HG03378 (cell line): ENCODE results near the gene SYT1.
A peak's percentile ranks its signal among the peaks of the same experiment; 100 is the strongest.

Source experiments
- ATAC-seq: cut with Tn5 transposase; IDR thresholded peaks from one replicate; pipeline ENCODE4 v1.9.1; 2021; ENCODE audit warnings: mild to moderate bottlenecking, moderate library complexity; ENCODE audit not compliant: unreplicated experiment

SYT1 gene

GRCh38 chr12:79125358-79125757, 260.8 kb downstream of the SYT1 start:
- ATAC-seq: no peak

GRCh38 chr12:79127271-79127751, 262.7 kb downstream of the SYT1 start:
- peak; percentile 98 for ATAC-seq

- ATAC-seq: no peak
Measured at GRCh38 chr12:79128956-79129355, 264.4 kb downstream of the SYT1 start.

GRCh38 chr12:79138872-79139271, 274.3 kb downstream of the SYT1 start:
- ATAC-seq: no peak

GRCh38 chr12:79140711-79141110, 276.1 kb downstream of the SYT1 start:
- no peak for ATAC-seq

- ATAC-seq: no peak
Measured at GRCh38 chr12:79141776-79142175, 277.2 kb downstream of the SYT1 start.

- no peak for ATAC-seq
Measured at GRCh38 chr12:79143803-79144202, 279.2 kb downstream of the SYT1 start.

- no peak for ATAC-seq
Measured at GRCh38 chr12:79151956-79152355, 287.4 kb downstream of the SYT1 start.

- no peak for ATAC-seq
Measured at GRCh38 chr12:79155683-79156082, 291.1 kb downstream of the SYT1 start.

- no peak for ATAC-seq
Measured at GRCh38 chr12:79156846-79157463, 292.4 kb downstream of the SYT1 start.

- no peak for ATAC-seq
Measured at GRCh38 chr12:79161249-79161934, 296.8 kb downstream of the SYT1 start.

DNA sequence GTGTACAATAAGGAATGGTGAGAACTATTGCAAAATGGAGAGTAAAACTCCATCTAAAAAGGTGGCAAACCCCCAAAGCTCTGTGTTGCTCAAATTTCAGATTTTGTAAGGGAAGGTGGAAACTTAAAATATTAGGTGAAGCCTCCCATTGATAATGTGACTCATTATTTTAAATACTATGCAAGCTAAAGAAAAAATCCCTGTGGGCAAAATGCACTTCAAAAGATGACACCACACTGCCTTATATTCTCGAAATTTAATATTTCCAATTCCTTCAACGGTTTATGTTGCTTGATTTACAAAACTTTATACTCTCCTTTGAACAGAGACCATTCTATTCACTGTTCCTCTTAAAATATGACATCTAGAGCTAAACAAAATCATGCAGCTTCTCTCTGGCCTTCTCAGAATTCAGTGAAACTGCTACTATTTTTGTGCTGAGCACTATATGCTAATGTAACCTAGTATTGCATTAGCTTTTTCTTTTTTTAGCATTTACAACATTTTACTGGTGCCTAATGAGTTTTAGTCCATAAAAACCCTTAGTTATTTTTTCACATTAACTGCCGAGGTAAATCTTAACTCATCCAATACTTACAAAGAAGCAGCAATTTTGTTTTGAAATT, 297.7 kb downstream of the SYT1 start:
- no peak for ATAC-seq

DNA sequence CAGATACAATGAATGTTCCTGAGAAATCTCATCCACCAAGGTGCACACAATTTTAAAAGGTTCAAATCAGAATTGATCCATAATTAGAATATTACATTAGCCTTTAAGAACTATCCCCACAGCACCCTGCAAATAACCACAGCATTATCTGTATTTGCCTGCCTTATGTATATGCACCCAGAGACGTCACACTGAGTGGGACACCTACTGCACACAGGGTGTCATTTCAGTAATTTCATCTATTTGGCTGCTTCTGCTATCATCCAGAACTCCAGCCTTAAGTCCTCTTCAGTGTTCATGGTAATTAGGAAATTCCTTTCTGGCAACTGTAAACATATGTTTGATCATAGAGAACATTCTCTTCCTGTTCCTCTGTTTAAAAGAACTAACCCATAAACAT, 298.4 kb downstream of the SYT1 start:
- no peak for ATAC-seq

GRCh38 chr12:79164890-79165289, 300.3 kb downstream of the SYT1 start:
- no peak for ATAC-seq

GRCh38 chr12:79168687-79169086, 304.1 kb downstream of the SYT1 start:
- no peak for ATAC-seq

GRCh38 chr12:79174626-79175025, 310.1 kb downstream of the SYT1 start:
- peak; percentile 81 for ATAC-seq

DNA sequence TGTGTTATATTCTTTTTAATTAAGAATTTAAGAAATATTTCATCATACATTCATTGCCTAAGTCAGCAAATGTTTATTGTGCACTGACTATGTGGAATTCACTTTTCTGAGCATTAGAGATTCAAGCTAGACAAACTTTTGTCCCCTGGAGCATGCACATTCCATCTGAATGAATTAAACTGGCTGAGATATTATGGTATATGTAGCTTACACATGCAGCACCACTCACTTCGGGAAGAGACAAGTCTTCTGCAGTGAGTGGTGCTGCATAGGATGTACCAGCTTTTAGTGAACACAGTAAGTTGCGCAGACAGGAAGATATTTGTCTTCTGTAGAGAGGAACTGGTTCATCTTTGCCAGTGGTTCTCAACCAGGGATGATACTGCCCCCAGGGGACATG, 318.4 kb downstream of the SYT1 start:
- no peak for ATAC-seq

- no peak for ATAC-seq
Measured at GRCh38 chr12:79183926-79184325, 319.4 kb downstream of the SYT1 start.

DNA sequence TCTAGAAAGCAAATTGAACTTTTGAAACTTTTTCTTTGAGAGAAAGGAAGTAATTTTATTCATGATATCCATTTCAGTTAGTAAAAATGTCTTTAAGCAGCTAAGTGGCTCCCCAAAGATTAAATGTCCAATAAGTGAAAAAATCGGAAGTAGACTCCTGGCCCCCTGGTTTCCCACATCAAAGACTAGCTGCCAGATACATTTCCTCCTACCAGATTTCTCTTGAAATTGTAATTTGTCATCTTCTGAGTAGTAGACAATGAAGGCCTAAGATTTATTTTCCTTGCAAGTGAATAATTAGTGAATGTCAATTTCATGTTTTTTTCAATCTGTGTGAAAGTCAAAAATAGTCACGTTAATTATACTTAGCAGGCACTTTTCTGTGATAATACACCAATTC, 321.9 kb downstream of the SYT1 start:
- no peak for ATAC-seq

DNA sequence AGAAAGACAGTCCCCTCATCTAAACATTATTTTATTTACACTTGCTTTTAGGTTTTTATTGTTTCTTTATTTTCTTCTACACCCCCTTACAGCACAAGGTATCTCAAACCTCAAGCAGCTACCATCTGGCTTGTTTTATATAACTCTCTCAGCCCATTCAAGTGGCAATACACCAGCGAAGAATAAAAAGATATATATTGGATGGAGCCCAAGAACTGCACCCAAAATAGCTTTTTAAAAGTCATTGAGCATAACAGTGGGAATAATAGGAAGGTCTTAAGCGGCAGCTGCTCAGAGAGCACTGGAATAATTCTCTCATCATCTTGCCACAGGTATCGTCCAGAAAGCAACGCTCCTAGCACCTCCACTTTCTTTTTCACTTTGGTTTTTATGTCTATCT, 322.5 kb downstream of the SYT1 start:
- ATAC-seq: no peak

GRCh38 chr12:79191391-79191790, 326.8 kb downstream of the SYT1 start:
- no peak for ATAC-seq

DNA sequence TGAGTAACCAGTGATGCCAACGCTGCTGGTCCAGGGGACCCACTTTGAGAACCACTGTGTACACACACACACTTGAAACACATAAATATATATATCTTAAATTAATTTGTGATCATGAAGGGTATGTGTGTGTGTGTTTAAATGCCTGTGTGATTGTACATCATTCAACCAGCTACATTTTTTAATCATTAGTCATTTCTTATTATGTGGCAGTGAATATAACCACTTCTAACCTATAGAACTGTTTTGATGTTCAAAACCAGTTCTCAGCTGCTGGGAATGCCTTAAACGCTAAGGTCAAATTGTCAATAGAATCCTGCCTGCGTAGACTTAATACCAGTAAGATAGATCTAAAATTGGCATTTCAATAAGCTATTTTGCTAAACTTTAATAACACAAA, 330.0 kb downstream of the SYT1 start:
- no peak for ATAC-seq
